NT2/D1 (cell line): ENCODE data around the gene GULP1.

Source experiments
- YY1 ChIP-seq: IDR thresholded peaks from 2 replicates; pipeline ENCODE4 v1.6.1; 2011; ENCODE audit not compliant: insufficient read length, insufficient read depth
- ZNF274 ChIP-seq: IDR thresholded peaks from 2 replicates; pipeline ENCODE4 v1.6.1; 2011; ENCODE audit warnings: mild to moderate bottlenecking, low read depth, low read length

DNA sequence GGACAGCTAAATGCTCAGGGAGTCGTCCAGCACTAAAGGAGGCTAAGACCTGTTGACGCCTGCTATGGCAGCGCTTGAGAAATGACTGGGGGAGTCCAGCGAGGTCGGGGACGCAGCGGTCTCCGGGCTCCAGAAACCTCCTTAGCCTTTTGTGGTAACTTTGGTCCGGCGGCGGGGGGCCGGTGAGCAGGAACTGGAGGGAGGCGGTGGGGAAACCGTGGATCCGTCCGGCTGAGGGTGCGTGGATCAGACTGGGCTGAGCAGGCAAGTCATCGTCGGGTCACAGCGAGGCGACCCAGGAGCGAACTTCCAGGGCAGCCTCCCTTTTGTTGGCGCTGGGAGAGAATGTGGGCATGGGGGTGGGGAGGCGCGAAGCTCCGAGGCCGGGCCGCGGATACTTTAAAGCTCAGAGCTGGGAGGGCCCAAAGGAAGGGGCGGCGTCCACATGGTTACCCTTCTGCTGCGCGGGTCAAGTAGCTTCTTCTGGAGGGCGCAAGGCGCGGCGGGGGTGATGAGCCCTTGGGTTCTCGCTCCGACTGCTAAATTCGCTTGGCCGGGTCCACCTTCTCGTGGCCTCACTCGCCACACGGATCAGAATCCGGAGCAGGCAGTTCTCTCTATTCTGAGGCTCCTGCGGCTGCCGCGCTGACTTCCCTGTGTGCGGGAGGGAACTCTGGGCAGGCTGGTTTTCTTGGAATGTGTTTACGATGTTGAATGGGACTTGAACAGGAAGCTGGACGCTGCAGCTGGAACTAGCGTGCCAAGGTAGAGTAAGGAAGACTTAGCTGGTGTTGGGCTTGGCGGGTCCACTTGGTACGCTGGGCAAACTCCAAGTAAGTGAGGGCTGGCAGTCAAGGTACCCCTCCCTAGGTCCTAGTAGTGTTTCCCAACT is 920 bp downstream of the GULP1 start:
- TF ChIP-seq ZNF274, result no peak
- TF ChIP-seq YY1, result no peak
